Tibial nerve (tissue), 3 donors: ENCODE results near the gene OPCML.

Experiments used
- CTCF ChIP-seq, 5 experiments: fragments of 200-600 bp in 3 of 5; fragments of 450-650 bp in 2 of 5; sonication (generic) in 3 of 5; IDR thresholded peaks; one replicate each; pipeline ENCODE4 v1.5.1; 2016 to 2019; ENCODE audit warnings: antibody characterized with exemption in 5 of 5, mild to moderate bottlenecking in 3 of 5, moderate library complexity in 2 of 5
- POLR2A ChIP-seq, 2 donors: fragments of 450-650 bp; IDR thresholded peaks; one replicate each; pipeline ENCODE4 v1.6.1; 2017; ENCODE audit warnings: antibody characterized with exemption in 2 of 2, mild to moderate bottlenecking in 2 of 2, moderate library complexity in 2 of 2

GRCh38 chr11:132911186-132911585 lies 621.1 kb downstream of the OPCML start:
- no peak for TF ChIP-seq CTCF (IDR thresholded peaks at IDR 0.05)
- no peak for TF ChIP-seq POLR2A (IDR thresholded peaks at IDR 0.05)
